ENCODE results near the gene RDH12.

The RDH12 gene

DNA sequence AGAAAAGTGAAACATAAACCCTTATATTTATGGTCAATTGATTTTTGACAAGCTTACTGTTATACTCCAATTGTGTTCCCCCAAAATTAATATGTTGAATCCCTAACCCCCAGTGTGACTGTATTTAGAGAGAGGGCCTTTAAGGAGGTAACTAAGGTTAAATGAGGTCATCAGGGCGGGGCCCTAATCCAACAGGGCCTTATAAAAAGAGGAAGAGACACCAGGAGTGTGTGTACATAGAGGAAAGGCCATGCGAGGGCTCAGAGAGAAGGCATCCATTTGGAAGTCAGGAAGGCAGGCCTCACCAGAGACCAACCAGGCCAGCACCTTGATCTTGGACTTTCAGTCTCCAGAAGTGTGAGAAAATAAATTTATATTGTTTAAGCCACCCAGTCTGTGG is 20.7 kb upstream of the RDH12 start:
- TF ChIP-seq YY1 (IDR thresholded peaks at IDR 0.05; ENCODE audit: low read depth) (no peak), TAF1 (IDR thresholded peaks at IDR 0.05; ENCODE audit: low read depth) (no peak), NFIC (IDR thresholded peaks at IDR 0.05) (no peak), REST (IDR thresholded peaks at IDR 0.05; ENCODE audit: low read depth) (no peak), TEAD4 (IDR thresholded peaks at IDR 0.05) (no peak), ZBTB7A (IDR thresholded peaks at IDR 0.05; ENCODE audit: low read depth) (no peak), FOXM1 (IDR thresholded peaks at IDR 0.05; ENCODE audit: borderline replicate concordance, low read depth) (no peak), EGR1 (IDR thresholded peaks at IDR 0.05) (no peak), CEBPB (IDR thresholded peaks at IDR 0.05) (no peak), CREB1 (IDR thresholded peaks at IDR 0.05; ENCODE audit: low read depth) (no peak), TCF12 (IDR thresholded peaks at IDR 0.05; ENCODE audit: low read depth) (no peak), RAD21 (IDR thresholded peaks at IDR 0.05; ENCODE audit: low read depth) (no peak), EP300 (IDR thresholded peaks at IDR 0.05; ENCODE audit: borderline replicate concordance) (no peak)
- TF ChIP-seq, protein P1, sequence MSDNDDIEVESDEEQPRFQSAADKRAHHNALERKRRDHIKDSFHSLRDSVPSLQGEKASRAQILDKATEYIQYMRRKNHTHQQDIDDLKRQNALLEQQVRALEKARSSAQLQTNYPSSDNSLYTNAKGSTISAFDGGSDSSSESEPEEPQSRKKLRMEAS (IDR thresholded peaks at IDR 0.05) = no peak
- TF ChIP-seq, protein P2, sequence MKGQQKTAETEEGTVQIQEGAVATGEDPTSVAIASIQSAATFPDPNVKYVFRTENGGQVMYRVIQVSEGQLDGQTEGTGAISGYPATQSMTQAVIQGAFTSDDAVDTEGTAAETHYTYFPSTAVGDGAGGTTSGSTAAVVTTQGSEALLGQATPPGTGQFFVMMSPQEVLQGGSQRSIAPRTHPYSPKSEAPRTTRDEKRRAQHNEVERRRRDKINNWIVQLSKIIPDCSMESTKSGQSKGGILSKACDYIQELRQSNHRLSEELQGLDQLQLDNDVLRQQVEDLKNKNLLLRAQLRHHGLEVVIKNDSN (IDR thresholded peaks at IDR 0.05) = no peak

- no peak for TF ChIP-seq YY1 (IDR thresholded peaks at IDR 0.05; ENCODE audit: low read depth)
- TF ChIP-seq RAD21 (IDR thresholded peaks at IDR 0.05; ENCODE audit: low read depth) = no peak
- TF ChIP-seq, protein P2 (IDR thresholded peaks at IDR 0.05) = no peak
- TF ChIP-seq CREB1 (IDR thresholded peaks at IDR 0.05; ENCODE audit: low read depth) = no peak
- no peak for TF ChIP-seq TEAD4 (IDR thresholded peaks at IDR 0.05)
- TF ChIP-seq NFIC (IDR thresholded peaks at IDR 0.05) = no peak
- TF ChIP-seq, protein P1 (IDR thresholded peaks at IDR 0.05) = no peak
- TF ChIP-seq ZBTB7A (IDR thresholded peaks at IDR 0.05; ENCODE audit: low read depth) = no peak
- TF ChIP-seq EP300 (IDR thresholded peaks at IDR 0.05; ENCODE audit: borderline replicate concordance) = no peak
- TF ChIP-seq EGR1 (IDR thresholded peaks at IDR 0.05) = no peak
- TF ChIP-seq TAF1 (IDR thresholded peaks at IDR 0.05; ENCODE audit: low read depth) = no peak
- no peak for TF ChIP-seq TCF12 (IDR thresholded peaks at IDR 0.05; ENCODE audit: low read depth)
- no peak for TF ChIP-seq CEBPB (IDR thresholded peaks at IDR 0.05)
- no peak for TF ChIP-seq FOXM1 (IDR thresholded peaks at IDR 0.05; ENCODE audit: borderline replicate concordance, low read depth)
- TF ChIP-seq REST (IDR thresholded peaks at IDR 0.05; ENCODE audit: low read depth) = no peak
Measured at GRCh38 chr14:67683842-67684241, 17.8 kb upstream of the RDH12 start.

- TF ChIP-seq RAD21 (IDR thresholded peaks at IDR 0.05; ENCODE audit: low read depth) = no peak
- no peak for TF ChIP-seq CEBPB (IDR thresholded peaks at IDR 0.05)
- no peak for TF ChIP-seq TEAD4 (IDR thresholded peaks at IDR 0.05)
- no peak for TF ChIP-seq REST (IDR thresholded peaks at IDR 0.05; ENCODE audit: low read depth)
- no peak for TF ChIP-seq NFIC (IDR thresholded peaks at IDR 0.05)
- TF ChIP-seq YY1 (IDR thresholded peaks at IDR 0.05; ENCODE audit: low read depth) = no peak
- TF ChIP-seq TAF1 (IDR thresholded peaks at IDR 0.05; ENCODE audit: low read depth) = no peak
- no peak for TF ChIP-seq TCF12 (IDR thresholded peaks at IDR 0.05; ENCODE audit: low read depth)
- TF ChIP-seq CREB1 (IDR thresholded peaks at IDR 0.05; ENCODE audit: low read depth) = no peak
- TF ChIP-seq EP300 (IDR thresholded peaks at IDR 0.05; ENCODE audit: borderline replicate concordance) = no peak
- TF ChIP-seq FOXM1 (IDR thresholded peaks at IDR 0.05; ENCODE audit: borderline replicate concordance, low read depth) = no peak
- TF ChIP-seq, protein P2 (IDR thresholded peaks at IDR 0.05) = no peak
- no peak for TF ChIP-seq ZBTB7A (IDR thresholded peaks at IDR 0.05; ENCODE audit: low read depth)
- TF ChIP-seq, protein P1 (IDR thresholded peaks at IDR 0.05) = no peak
Measured at GRCh38 chr14:67690011-67690410, 11.7 kb upstream of the RDH12 start.

Data from Ishikawa (cell line).